22Rv1 (cell line): Measurements from ENCODE around the gene DNM3.

Source experiments
- CTCF ChIP-seq: fragments of 450-650 bp; IDR thresholded peaks from 2 replicates; pipeline ENCODE4 v1.5.1; 2017; ENCODE audit warnings: mild to moderate bottlenecking
- ZFX ChIP-seq: fragments of 450-650 bp; IDR thresholded peaks from 2 replicates; pipeline ENCODE4 v1.6.1; 2017; ENCODE audit warnings: antibody characterized with exemption, borderline replicate concordance

- TF ChIP-seq CTCF (no peak), ZFX (no peak)
Measured at GRCh38 chr1:171990371-171990770, 149.1 kb downstream of the DNM3 start.
